Activated T-cell treated with anti-CD3 and anti-CD28 coated beads, Interleukin-2, amount 50 U/mL, for 48 hours (primary cell): ENCODE measurements around the gene COPA.
A peak's percentile ranks its signal among the peaks of the same experiment; 100 is the strongest.
"Not testable (repeated sequence)": the region's sequence is repeated elsewhere in the genome, so short reads cannot be mapped to it uniquely, and the experiment has no call there.

ENCODE experiments used
- DNase-seq, 2 experiments: peaks; one replicate each; pipeline ENCODE4 v3.0.0-alpha.2; 2020

The COPA gene

DNA sequence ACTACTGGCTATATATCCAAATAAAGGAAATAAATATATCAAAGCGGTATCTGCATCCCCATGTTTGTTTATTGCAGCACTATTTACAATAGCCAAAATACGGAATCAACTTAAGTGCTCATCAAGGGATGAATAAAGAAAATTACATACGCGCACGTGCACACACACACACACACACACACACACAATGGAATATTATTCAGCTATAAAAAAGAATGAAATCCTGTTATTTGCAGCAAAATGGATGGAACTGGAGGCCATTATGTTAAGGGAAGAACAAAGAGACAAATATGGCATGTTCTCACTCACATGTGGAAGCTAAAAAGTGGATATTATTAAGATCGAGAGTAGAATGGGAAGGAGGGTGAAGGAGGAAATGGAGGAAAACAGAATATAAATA, 20.2 kb downstream of the COPA start:
- DNase-seq: no peak

DNA sequence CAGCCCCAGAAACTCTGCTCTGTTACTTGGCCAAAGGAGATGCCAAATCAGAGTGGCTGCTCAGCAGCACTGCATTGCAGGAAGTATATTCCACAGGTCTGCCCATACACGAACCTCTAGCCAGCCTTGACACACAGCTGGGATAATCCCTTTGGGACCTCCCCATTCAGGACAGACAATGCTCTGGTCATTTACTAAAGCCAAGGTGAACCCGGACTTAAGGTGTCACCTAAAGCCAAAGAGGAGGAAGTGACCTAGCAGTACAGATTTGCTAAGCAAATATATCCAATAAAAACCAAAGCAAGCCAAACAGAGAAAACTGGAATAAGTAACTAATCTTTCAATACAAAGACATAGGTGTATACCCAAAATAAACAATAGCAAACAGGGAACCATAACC, 27.7 kb downstream of the COPA start:
- DNase-seq: no peak

DNA sequence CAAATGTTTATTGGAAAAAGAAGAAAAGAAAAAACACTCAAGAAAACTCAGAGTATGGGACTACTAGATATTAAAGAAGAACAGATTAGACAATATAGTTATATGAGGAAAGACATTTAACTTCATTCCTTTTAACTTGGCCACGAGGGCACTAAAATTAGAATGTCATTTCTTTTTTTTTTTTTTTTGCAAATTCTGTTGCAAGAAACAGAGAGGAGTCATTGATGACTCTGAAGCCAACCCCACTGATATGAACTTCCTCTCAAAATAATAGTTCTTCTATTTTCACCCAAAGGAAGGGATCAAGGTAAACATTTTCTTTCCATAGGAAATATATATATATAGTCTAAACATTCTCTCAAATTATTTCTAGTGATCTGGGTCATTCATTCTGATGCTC, 33.5 kb downstream of the COPA start:
- no peak for DNase-seq

DNA sequence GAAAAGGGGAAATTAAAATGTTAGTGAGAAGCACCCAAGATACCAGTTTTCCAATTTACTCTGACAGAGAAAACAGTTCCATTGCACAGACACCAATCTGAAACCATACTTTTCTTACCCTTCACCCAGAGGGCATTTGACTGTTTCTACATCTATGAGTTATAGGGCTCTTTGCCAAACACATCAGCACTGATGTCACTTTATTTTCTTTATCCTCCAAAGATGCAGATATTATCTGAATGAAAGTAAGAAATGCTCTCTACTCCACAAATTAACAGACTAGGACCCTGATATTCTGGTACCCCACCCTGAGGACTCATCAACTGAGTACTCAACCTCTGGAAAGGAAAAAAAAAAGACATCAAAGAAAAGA, 33.9 kb downstream of the COPA start:
- no peak for DNase-seq

DNA sequence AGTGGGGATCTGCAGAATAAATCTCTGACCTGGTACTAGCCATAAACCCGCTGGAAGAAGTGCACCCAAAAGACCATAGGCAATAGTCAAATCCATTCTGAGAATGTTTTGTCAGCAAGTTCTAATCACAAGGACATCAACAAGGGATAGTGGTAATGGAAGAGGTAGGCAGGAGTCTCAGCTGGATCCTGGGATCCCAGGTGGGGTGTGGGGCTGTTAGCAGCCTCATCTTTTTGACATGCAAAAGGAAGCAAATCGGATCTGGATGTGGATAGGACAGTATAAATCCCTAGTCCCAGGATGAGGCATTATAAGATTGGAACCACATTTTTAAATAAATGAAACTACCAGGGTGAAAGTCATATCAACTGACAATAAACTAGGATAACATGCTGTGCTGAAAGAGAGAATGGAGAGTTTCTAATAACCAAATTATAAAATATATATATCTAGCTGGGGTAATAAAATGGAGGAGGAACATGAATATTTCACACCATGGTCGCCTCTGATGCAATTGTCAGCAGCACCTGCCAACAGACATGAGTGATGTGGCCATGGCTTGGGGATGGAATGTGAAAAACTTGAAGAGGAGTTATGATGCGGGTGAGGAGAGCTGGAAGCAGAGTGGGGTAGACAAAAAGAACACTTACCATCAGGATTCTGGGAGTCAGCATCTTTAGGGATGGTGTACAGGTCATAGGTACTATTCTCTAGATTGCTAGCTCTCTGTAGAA, 34.4 kb downstream of the COPA start:
- DNase-seq: no peak

DNA sequence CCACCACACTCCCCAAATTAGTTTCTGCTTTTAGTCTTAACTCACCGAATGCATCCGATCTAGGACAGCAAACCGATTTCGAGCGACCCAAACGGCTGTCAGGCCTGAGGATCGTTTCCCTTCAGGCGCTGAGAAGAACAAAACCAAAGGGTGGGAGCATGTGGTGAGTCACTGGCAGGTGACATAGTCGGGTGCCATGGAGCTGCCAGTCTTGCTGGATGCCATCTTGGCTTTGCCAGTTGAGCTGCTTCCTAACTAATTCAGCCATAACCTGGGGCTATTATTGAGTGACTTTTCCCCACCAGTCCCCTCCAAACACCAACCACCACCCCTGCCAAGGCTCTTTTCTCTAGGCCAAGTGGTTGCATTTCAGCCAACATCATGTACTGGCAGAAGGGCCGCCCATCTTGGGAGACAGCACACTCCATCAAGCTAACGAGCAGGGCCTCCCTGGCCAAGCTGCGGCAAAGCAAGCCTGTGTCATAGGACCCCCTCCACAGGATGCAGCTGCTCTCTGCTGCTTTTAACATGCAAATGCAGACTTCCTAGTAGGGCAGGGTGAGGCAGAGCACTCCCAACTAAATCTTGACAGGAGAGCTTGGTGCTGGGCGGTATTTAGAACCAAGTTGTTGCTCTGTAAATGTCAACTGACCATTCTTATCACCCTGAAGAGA, 35.8 kb downstream of the COPA start:
- DNase-seq: no peak

DNA sequence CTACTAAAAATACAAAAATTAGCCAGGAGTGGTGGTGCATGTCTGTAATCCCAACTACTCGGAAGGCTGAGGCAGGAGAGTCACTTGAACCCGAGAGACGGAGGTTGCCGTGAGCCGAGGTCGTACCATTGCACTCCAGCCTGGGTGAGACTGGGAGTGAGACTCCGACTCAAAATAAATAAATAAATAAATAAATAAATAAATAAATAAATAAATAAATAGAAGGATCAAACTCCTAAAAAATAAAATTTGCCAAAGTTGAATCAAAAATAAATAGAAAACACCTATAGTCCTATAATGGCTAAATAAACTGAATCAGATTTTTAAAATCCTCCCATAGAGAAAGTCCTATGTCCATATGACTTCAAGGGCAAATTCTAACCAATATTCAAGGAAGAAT, 42.9 kb downstream of the COPA start:
- DNase-seq: no peak

DNA sequence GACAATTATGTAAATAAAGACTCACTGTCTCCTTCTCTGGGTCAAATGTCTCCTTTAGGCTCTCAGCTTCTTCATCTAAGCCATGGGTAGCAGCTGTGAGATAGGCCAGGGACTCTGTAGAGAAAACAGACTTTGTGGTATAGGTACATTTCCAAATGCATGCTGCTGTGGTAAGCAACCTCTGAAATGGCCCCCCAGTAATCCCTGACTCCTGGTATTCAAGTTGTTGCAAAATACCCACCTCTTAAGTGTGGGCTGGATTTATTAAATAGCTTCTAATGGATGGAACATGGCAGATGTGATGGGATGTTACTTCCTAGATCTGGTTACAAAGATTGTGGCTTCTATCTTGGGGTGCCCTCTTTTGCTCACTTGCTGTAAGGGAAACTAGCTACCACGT, 47.0 kb downstream of the COPA start:
- no peak for DNase-seq

DNA sequence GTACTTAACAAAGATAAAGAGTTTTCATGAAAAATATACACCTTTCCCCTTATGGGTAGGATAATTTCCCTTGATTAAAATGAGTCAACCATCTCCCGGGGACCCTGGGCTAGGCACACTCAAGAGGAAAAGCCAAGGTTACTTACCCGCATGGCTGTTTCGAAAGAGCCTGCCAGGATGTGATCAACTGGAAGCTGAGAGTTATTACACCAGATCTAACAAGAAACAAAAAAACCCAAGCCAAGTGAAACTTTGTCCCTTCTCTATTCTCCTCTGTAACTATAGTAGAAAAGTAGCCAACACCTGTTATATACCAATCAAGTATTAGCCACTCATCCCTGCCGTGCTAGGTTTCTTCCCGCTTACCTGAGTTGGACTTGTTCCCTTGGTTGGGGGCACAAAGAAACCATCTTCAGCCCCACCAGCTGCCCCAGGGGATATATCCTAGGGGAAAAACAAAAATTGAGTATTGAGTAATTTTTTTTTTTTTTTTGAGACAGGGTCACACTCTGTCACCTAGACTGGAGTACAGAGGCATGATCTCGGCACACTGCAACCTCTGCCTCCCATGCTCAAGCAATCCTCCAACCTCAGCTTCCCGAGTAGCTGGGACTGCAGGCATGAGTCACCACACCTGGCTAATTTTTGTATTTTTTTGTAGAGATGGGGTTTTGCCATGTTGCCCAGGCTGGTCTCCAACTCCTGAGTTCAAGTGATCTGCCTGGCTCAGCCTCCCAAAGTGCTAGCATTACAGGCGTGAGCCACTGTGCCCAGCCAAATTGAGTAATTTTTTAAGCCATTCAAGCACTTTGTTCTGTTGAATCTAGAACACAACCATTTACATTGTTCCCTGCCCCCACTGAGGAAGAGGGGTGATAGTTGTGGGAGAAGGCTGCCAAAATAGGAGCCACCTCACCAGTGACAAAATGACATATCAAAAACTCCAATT, 49.8 kb downstream of the COPA start:
- DNase-seq: no peak

DNA sequence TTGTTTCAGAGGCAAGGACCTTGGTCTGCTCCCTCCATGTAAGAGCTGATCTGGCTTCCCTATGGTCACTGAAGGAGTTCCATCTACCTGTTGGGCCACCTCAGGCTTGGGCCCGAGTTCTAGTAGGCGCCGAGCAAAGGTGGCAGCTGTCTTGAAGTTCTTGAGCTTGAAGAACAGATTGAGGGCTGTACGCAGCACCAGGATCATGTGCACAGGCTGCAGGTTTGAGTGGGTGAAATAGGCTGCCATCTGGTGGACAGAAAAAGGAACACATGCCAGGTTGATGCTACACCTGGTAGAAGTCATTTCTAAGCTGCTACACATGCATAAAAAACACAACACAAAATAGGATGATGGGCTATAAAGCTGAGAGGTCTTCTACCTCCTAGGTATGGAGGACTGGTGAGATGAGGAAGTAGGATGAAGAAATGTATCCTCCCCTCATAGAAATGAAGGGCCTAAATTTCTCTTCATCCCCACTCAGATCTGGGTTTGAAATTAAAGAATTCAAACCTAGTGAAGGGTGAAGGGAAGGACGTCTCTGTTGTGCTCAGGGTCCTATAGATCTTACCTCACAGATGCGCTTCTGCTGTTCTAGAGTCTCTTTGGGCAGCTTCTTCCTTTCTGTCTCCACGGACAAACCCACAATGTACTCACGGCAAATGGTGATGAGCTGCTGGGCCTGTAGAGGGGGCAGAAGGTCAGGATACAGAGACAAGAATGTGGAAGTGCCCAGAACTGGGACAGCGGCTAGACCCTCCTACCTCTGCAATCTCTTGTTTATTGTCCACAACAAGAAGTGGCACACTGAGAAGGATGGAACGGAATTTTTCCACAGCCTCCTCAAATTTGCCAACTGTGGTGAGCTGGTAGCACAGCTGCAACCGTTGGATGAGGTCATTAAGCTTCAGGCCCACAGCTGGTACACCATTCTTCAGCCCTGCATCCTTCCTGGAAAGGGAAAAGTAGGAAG, 51.5 kb downstream of the COPA start:
- DNase-seq: peak; percentile 60 to 71

DNA sequence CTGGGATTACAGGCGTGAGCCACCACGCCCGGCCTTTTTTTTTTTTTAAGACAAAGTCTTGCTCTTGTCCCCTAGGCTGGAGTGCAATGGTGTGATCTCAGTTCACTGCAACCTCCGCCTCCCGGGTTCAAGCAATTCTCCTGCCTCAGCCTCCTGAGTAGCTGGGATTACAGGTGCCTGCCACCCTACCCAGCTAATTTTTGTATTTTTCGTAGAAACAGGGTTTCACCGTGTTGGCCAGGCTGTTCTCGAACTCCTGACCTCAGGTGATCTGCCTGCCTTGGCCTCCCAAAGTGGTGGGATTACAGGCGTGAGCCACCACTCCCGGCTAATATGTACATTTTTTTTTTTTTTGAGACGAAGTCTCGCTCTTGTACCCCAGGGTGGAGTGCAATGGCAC, 55.3 kb downstream of the COPA start:
- not testable (repeated sequence) for DNase-seq

DNA sequence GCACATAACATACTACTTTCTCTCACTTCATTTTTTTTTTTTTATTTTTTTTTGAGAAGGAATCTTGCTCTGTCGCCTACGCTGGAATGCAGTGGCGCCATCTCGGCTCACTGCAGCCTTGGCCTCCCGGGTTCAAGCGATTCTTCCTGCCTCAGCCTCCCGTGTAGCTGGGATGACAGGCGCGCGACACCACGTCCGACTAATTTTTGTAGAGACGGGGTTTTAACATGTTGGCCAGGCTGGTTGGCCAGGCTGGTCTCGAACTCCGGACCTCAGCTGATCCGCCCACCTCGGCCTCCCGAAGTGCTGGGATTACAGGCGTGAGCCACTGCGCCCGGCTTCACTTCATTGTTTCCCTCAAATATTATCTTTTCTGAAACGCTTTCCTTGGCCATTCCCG, 57.5 kb downstream of the COPA start:
- no peak for DNase-seq

DNA sequence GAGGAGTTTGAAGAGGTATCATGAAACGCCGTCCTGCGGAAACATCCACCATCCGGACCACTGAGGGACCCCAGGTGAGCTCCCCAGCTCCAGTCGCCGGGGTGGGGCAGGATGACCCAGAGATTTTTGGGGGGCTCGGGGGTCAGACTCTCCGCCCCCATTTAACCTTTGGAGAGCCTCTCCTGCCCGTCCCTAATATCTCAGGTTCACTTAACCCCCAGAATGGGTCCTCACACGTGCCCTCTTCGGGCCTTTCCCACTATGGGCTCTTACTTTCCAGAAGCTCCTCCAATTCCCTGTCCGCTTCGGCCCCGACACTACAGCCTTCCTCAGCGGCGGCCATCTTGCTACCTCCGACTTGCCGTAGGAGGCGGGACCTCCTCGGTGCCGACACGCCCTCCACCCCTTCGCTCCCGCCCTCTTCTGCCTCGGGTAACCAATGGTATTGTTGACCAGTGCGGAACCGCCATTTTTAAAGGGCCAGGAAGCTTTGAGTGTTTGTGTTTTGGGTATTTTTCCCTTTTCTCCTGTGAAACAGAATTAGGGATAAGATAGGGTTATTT, 58.2 kb downstream of the COPA start, which contains the start of gene PEX19:
TSS of gene PEX19 (minus strand) at position 352 of the 563 bp plus-strand sequence. CDS start at position 343, 9 bp downstream.
- DNase-seq: peak; percentile 96 to 97

DNA sequence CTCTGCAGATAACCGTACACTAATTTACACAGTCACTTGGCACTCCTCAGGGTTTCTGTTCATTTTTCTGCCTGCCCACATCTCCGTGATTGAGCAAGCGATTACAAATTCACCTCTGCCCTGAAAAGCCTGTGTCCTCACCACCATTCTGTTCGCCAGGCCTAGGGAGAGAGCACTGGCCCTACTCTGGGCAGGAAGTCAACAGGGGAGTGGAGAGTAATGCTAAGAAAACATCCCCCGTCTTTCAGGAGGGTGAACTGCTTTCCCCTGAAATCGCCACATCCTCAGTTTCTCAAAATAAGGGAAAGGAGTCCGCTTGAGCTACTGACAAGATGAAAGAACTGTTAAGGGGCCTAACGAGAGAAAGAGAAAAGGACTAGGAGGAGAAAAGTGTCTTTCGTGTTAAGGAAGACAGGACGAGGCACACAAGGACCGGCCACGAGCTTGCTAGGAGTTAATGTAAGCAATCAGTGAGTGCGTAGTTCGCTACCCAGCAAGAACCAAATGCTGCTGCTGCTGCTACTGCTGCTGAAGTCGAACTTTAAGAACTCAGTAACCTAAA, 58.7 kb downstream of the COPA start:
- DNase-seq: peak; percentile 32 to 33

DNA sequence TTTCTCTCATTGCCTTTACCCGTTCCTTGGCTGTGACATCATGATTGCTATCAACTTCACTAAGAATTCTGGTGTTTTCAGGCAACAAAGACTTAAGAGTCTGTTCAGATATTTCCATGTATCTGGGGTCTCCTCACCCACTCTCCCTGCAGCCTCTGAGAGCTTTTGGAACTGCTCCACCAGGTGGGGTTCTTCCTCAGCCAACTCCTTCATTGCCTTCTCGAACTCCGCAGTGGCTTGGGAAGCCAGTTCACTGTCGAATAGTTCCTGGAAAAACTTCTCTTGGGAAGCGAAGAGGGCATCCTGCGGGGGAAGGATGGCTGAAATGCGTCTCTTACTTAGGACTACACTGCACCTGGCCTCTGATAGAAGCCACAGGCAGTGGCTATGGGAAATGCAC, 60.2 kb downstream of the COPA start:
- DNase-seq: no peak

DNA sequence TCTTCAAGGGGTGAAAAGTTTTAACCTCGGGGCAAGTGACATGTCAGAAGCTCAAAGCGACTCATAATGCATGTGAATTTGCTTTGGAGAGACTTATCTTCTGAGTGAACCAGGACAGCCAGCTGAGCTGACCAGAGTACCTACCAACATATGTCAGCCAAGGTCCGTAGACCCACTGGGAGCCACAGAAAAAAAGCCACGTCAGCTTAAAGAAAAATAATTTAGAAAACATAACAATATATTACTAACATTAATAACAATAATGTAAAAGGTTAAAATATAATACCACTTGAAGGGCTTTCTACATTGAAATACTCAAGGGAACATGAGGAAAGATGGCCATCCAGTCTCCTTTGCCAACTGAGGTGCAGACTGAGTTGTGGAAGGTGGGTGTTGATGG, 65.1 kb downstream of the COPA start:
- DNase-seq: no peak

DNA sequence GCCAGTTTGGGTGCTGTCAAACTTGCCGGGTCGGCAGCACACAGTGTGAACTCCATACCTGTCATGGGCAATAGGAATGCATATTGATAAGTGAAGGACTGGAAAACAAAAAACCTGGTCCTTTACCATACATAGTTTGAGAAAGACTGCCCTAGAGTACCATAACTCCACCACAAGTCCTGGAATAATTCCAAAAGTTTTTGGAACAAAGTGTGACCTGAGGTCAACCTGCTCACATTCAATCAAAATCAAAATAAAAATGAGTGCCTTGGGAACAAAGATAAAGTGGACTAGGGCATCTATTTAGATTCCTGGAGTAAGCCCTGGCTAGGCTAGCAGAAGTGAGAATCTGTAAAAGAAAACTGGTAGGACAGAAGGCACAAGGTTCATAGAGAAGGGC, 65.7 kb downstream of the COPA start:
- DNase-seq: no peak

DNA sequence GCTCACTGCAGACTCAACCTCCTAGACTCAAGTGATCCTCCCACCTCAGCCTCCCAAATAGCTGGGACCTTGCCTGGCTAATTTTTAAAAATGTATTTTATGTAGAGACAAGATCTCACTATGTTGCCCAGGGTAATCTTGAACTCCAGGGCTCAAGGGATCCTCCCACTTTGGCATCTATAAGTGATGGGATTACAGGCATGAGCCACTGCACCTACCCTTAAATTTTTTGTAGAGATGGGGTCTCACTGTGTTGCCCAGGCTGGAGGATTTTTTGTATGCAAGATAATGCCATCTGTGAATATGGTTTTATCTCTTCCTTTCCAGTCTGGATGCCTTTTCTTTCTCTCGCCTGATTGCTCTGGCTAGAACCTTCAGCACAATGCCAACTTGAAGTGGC, 72.0 kb downstream of the COPA start:
- DNase-seq: no peak

DNA sequence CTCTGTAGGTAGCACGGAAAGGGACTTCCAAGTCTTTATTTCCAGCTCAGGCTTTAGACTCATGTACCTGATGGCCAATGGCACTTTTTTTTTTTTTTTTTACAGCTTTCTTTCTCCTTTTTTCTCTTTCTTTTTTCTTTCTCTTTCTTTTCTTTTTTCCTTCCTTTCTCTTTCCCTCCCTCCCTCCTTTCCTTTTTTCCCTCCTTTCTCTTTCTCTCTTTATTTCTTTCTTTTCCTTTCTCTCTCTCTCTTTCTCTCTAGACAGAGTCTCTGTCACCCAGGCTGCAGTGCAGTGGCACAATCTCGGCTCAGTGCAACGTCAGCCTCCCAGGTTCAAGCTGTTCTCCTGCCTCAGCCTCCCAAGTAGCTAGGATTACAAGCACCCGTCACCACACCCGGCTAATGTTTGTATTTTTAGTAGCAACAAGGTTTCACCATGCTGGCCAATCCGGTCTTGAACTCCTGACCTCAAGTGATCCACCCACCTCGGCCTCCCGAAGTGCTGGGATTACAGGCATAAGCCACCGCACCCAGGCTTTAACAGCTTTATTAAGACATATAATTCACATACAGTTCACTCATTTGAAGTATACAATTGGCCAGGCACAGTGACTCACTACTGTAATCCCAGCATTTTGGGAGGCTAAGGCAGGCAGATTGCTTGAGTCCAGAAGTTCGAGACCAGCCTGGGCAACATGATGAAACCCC, 75.6 kb downstream of the COPA start:
- no peak for DNase-seq

DNA sequence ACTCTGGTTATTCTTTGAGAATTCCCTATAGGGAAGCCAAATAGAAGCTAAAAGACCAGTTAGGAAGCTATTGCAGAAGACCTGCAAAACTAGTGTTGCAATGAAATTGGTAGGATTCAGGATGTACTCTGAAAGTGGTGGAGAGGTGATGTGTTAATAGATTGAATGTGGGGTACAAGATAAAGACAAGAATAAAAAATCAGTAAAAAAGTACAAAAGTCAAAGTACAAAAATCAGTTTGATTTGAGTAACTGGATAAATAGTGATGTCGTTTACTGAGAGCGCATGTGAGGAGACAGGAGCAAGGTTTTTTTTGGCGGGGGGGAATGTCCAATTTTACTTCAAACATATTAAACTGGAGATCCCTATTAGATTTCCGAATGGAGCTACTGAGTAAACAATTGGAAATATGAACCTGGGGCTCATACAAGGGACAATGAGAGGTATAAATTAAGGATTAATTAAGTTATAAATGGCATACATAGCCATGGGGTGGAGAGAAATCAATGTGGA, 78.2 kb downstream of the COPA start:
- DNase-seq: no peak
